Adrenal gland (tissue), 12 donors: ENCODE results near the gene CTNNBIP1. TPM values are rescaled to one million over a fixed set of nuclear protein-coding genes. Genes with fewer than 3 reads are reported as not detected.
A peak's percentile ranks its signal among the peaks of the same experiment; 100 is the strongest.

Experiments
- DNase-seq, 7 donors: peaks; one replicate each; pipeline ENCODE4 v3.0.0-alpha.2; 2019 to 2020
- H3K27ac ChIP-seq, 5 donors: fragments of 200-600 bp; sonication (generic) in 4 of 5; 1 replicate in 3 of 5; 2 replicates in 2 of 5; pipeline versions ENCODE4 v1.5.1 to v1.8.0; 2016 to 2020; ENCODE audit warnings: mild to moderate bottlenecking in 1 of 5
- H3K27me3 ChIP-seq: fragments of 200-600 bp; 2 replicates; pipeline ENCODE4 v1.8.0; 2021
- H3K36me3 ChIP-seq, 2 donors: fragments of 200-600 bp; replicated peaks in 1 of 2; 1 replicate in 1 of 2; 2 replicates in 1 of 2; pipeline versions ENCODE4 v1.5.1 to v1.8.0; 2018 to 2022
- H3K4me1 ChIP-seq, 2 donors: fragments of 200-600 bp; replicated peaks in 1 of 2; 1 replicate in 1 of 2; 2 replicates in 1 of 2; pipeline versions ENCODE4 v1.5.1 to v1.8.0; 2018 to 2021
- H3K4me3 ChIP-seq, 4 donors: fragments of 200-600 bp; sonication (generic) in 3 of 4; one replicate each; pipeline ENCODE4 v1.5.1; 2016 to 2018
- H3K9me3 ChIP-seq, 3 donors: fragments of 200-600 bp; sonication (generic) in 1 of 3; replicated peaks in 1 of 3; 1 replicate in 2 of 3; 2 replicates in 1 of 3; pipeline versions ENCODE4 v1.5.1 to v1.8.0; 2016 to 2021
- CTCF ChIP-seq, 6 experiments: fragments of 450-650 bp in 4 of 6; fragments of 200-600 bp in 2 of 6; sonication (generic) in 1 of 6; IDR thresholded peaks; 1 replicate in 5 of 6; 2 replicates in 1 of 6; pipeline versions ENCODE4 v1.5.1 to v1.8.0; 2016 to 2021; ENCODE audit warnings: antibody characterized with exemption in 6 of 6, mild to moderate bottlenecking in 2 of 6, moderate library complexity in 1 of 6
- POLR2A ChIP-seq, 2 donors: fragments of 450-650 bp; IDR thresholded peaks; one replicate each; pipeline ENCODE4 v1.6.1; 2017; ENCODE audit warnings: antibody characterized with exemption in 2 of 2, mild to moderate bottlenecking in 2 of 2, moderate library complexity in 1 of 2
- WGBS, 4 donors: extraction: QIAGEN DNeasy Blood & Tissue Kit in 2 of 4; methylation state at CpG; one replicate each; pipeline versions ENCODE4 v1.1.5 to v1.1.7; 2013 to 2017; 5-methylcytosine and 5-hydroxymethylcytosine counted together
- intact Hi-C, 2 donors: fragments of 100-400 bp; cut with DNase I; formaldehyde crosslinking; loops; one replicate each; pipeline versions ENCODE4 v1.14.1 to v1.15.0; 2022 to 2023
- polyA plus RNA-seq, 3 donors: library from polyadenylated mRNA; stranded (reverse); fragments of 200-250 nt in 2 of 3; fragments of 350-450 nt in 1 of 3; fragmentation: Illumina TruSeq in 1 of 3; extraction: RNeasy Lipid Tissue Mini Kit (QIAGEN cat#74804) in 1 of 3; gene quantifications; one replicate each; pipeline ENCODE4 v1.2.3, GENCODE V29; 2013 to 2014
- total RNA-seq, 9 donors: library from RNA; depleted of rRNA in 4 of 9; stranded (reverse); fragments of >200 nt in 4 of 9; fragments of 120-200 nt in 1 of 9; fragmentation: NEBNext Ultra II Directional in 1 of 9; extraction: Animal tissue kit (Norgen Biotek cat#: 25700) in 1 of 9; gene quantifications; one replicate each; pipeline versions ENCODE4 v1.1.0 to v1.2.4, GENCODE V29; 2013 to 2023
- donor health status: healthy with polysubstance abuse.
- donor health status: Bipolar disorder and iron deficiency.
- donor health status: DM: yes; HTN: yes; CAD: no.
- donor health status: DM: no; HTN: no; CAD: no.
- donor health status: DM: no; HTN: no; CAD: no.
- donor health status: DM: yes; HTN: yes; CAD: no.

Gene CTNNBIP1
- total and polyA plus RNA-seq, 12 donors = 6.8 to 26.9 (median 16.0) TPM

GRCh38 chr1:9868244-9868590 is 41.9 kb downstream of the CTNNBIP1 start:
- TF ChIP-seq POLR2A (IDR thresholded peaks at IDR 0.05) (no peak), CTCF (IDR thresholded peaks at IDR 0.05) (no peak)
- Histone ChIP-seq H3K36me3 (peaks cover 0 to 6% of the 10 kb centered on the region in 2 donors), H3K9me3 (no peaks in the 10 kb centered on the region), H3K27ac (peak overlapping the region in 1 of 5 donors; percentile 4), H3K27me3 (no peaks in the 10 kb centered on the region), H3K4me1 (peaks cover 7% of the 10 kb centered on the region in 2 donors), H3K4me3 (no peak overlapping the region)
- intact Hi-C loops = loop anchor here (5.0 to 10.0 kb wide), 3 partner anchors 81 to 241 kb away; no protein-coding TSS in a partner anchor
- 9 to 35% (median 25%) methylated on average over 2 to 3 of the region's 3 CpGs for WGBS, 4 donors
- DNase-seq = peak; percentile 32 to 74 (median 53)

GRCh38 chr1:9867408-9868243 is 42.4 kb downstream of the CTNNBIP1 start:
- H3K27ac ChIP-seq = peak overlapping the region in 1 of 5 donors; percentile 4
- WGBS, 4 donors = 39 to 50% (median 42%) methylated on average over 5 to 15 of the region's 15 CpGs
- H3K4me1 ChIP-seq = peaks cover 7% of the 10 kb centered on the region in 2 donors
- H3K36me3 ChIP-seq = peaks cover 0 to 6% of the 10 kb centered on the region in 2 donors
- H3K27me3 ChIP-seq = no peaks in the 10 kb centered on the region
- TF ChIP-seq CTCF (IDR thresholded peaks at IDR 0.05) = peak; percentile 95 to 99 (median 97)
- no peak for TF ChIP-seq POLR2A (IDR thresholded peaks at IDR 0.05)
- no peaks in the 10 kb centered on the region for H3K9me3 ChIP-seq
- H3K4me3 ChIP-seq = no peak overlapping the region
- intact Hi-C loops = loop anchor here (5.0 to 10.0 kb wide), 3 partner anchors 80 to 240 kb away; no protein-coding TSS in a partner anchor
- DNase-seq = peak; percentile 73 to 95 (median 84)

GRCh38 chr1:9866836-9867235 is 43.2 kb downstream of the CTNNBIP1 start:
- DNase-seq = no peak
- intact Hi-C loops = loop anchor here (5.0 to 10.0 kb wide), 3 partner anchors 80 to 240 kb away; no protein-coding TSS in a partner anchor
- 87 to 90% (median 88%) methylated on average over 6 of the region's 6 CpGs for WGBS, 4 donors
- no peaks in the 10 kb centered on the region for H3K9me3 ChIP-seq
- H3K36me3 ChIP-seq = peaks cover 0 to 6% of the 10 kb centered on the region in 2 donors
- H3K27ac ChIP-seq = no peak overlapping the region
- no peak overlapping the region for H3K4me3 ChIP-seq
- no peaks in the 10 kb centered on the region for H3K27me3 ChIP-seq
- H3K4me1 ChIP-seq = peaks cover 7% of the 10 kb centered on the region in 2 donors
- TF ChIP-seq POLR2A (IDR thresholded peaks at IDR 0.05) (no peak), CTCF (IDR thresholded peaks at IDR 0.05) (no peak)

GRCh38 chr1:9865724-9866123 is 44.3 kb downstream of the CTNNBIP1 start:
- intact Hi-C loops = loop anchor here (5.0 to 10.0 kb wide), 3 partner anchors 78 to 238 kb away; no protein-coding TSS in a partner anchor
- Histone ChIP-seq H3K27ac (no peak overlapping the region), H3K36me3 (peaks cover 0 to 2% of the 10 kb centered on the region in 2 donors), H3K4me3 (no peak overlapping the region), H3K27me3 (no peaks in the 10 kb centered on the region), H3K4me1 (peaks cover 7% of the 10 kb centered on the region in 2 donors), H3K9me3 (no peaks in the 10 kb centered on the region)
- TF ChIP-seq CTCF (IDR thresholded peaks at IDR 0.05) (no peak), POLR2A (IDR thresholded peaks at IDR 0.05) (no peak)
- WGBS, 4 donors = 77 to 92% (median 88%) methylated on average over 2 of the region's 2 CpGs
- DNase-seq = no peak
